ENCODE results near the gene ZNF329.

GRCh38 chr19:58091251-58091995, 59.2 kb downstream of the ZNF329 start:
- TF ChIP-seq YY1 (IDR thresholded peaks at IDR 0.05; ENCODE audit: low read depth, low read length) (no peak), CTCF (IDR thresholded peaks at IDR 0.05; ENCODE audit: control extremely low read depth in 1 of 3, insufficient read depth in 1 of 3, low read depth in 1 of 3, low read length in 3 of 3) (peak in 1 of 3 experiments; percentile 23; a peak in 1 of 4 replicates), RBBP5 (IDR thresholded peaks at IDR 0.05; ENCODE audit: borderline replicate concordance, low read depth, low read length) (no peak), E2F6 (IDR thresholded peaks at IDR 0.05) (no peak), EZH2 (IDR thresholded peaks at IDR 0.05; ENCODE audit: low read depth, low read length, severe bottlenecking) (no peak), POLR2A (IDR thresholded peaks at IDR 0.05; ENCODE audit: control extremely low read depth in 1 of 2, low read depth in 2 of 2, low read length in 2 of 2) (no peak), SAP30 (IDR thresholded peaks at IDR 0.05; ENCODE audit: insufficient read depth, insufficient replicate concordance, low read length) (no peak), USF2 (IDR thresholded peaks at IDR 0.05; ENCODE audit: low read length) (no peak), RAD21 (IDR thresholded peaks at IDR 0.05 in 1 of 2, conservative IDR thresholded peaks at IDR 0.05 in 1 of 2; ENCODE audit: low read depth in 2 of 2, low read length in 2 of 2) (peak; percentile 27 to 31; a peak in 2 of 4 replicates)
